ENCODE data around the gene USF2. TPM values are rescaled to one million over a fixed set of nuclear protein-coding genes. Genes with fewer than 3 reads are reported as not detected.

Gene USF2
- total RNA-seq, 2 donors from 2014 or later, result 86.5 to 108 TPM

DNA sequence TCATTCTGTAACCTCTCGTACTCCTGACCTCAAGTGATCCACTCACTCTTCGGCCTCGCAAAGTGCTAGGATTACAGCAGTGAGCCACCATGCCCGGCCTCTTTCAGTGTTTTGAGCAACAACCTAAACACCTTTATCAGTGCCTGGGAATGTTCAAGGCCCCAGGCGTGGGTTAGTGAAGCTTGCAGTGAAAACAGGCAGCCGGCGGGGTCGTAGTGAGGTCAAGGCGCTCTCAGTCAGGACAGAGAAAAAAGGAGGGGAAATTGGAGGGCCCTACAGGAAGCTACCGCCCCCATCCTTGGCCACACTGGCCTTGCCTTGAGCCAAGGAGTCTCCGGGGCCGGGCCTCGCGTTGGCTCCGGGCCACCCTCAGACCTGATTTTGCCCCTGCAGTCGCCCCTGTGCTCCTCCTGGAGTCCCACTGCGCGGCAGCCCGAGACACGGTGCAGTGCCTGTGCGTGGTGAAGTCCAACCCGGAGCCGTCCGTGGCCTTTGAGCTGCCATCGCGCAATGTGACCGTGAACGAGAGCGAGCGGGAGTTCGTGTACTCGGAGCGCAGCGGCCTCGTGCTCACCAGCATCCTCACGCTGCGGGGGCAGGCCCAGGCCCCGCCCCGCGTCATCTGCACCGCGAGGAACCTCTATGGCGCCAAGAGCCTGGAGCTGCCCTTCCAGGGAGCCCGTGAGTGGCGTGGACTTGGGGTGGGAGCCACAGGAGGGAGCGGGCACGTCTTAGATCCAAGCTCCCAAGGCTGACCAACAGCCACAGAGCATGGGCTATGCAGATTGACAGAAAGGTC is 40.9 kb downstream of the USF2 start:
- Histone ChIP-seq H3K4me1 (no peaks in the 10 kb centered on the region), H3K27me3 (no peaks in the 10 kb centered on the region), H3K4me3 (no peak overlapping the region), H3K36me3 (no peaks in the 10 kb centered on the region), H3K9ac (ENCODE audit: low read depth in 2 of 2, low read length in 2 of 2) (no peak overlapping the region), H3K27ac (no peak overlapping the region), H3K9me3 (no peaks in the 10 kb centered on the region)
- DNase-seq, result no peak
- intact Hi-C loops (cut with DNase I), result no loop called here
- TF ChIP-seq, protein P1, sequence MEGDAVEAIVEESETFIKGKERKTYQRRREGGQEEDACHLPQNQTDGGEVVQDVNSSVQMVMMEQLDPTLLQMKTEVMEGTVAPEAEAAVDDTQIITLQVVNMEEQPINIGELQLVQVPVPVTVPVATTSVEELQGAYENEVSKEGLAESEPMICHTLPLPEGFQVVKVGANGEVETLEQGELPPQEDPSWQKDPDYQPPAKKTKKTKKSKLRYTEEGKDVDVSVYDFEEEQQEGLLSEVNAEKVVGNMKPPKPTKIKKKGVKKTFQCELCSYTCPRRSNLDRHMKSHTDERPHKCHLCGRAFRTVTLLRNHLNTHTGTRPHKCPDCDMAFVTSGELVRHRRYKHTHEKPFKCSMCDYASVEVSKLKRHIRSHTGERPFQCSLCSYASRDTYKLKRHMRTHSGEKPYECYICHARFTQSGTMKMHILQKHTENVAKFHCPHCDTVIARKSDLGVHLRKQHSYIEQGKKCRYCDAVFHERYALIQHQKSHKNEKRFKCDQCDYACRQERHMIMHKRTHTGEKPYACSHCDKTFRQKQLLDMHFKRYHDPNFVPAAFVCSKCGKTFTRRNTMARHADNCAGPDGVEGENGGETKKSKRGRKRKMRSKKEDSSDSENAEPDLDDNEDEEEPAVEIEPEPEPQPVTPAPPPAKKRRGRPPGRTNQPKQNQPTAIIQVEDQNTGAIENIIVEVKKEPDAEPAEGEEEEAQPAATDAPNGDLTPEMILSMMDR (IDR thresholded peaks at IDR 0.05), result no peak

DNA sequence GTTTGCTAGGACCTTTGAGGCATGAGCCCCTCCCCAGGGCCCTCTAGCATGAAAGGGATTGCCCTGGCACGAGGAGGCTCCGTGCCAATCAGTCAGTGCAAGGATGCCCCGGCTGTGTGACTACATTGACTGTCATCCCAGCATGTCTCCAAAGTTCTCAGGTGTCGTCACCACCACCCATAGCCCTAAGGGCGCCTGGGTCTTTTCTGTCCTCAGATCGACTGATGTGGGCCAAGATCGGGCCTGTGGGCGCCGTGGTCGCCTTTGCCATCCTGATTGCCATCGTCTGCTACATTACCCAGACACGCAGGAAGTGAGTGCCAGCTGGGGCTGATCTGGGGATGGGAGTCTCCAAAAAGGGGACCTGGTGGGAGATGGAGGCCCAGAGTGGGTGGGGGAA is 41.6 kb downstream of the USF2 start:
- no peak for DNase-seq
- Histone ChIP-seq H3K27me3 (no peaks in the 10 kb centered on the region), H3K36me3 (no peaks in the 10 kb centered on the region), H3K9me3 (no peaks in the 10 kb centered on the region), H3K4me1 (no peaks in the 10 kb centered on the region), H3K4me3 (no peak overlapping the region), H3K9ac (ENCODE audit: low read depth in 2 of 2, low read length in 2 of 2) (no peak overlapping the region), H3K27ac (no peak overlapping the region)
- intact Hi-C loops (cut with DNase I), result no loop called here
- TF ChIP-seq, protein P1 (IDR thresholded peaks at IDR 0.05), result no peak

DNA sequence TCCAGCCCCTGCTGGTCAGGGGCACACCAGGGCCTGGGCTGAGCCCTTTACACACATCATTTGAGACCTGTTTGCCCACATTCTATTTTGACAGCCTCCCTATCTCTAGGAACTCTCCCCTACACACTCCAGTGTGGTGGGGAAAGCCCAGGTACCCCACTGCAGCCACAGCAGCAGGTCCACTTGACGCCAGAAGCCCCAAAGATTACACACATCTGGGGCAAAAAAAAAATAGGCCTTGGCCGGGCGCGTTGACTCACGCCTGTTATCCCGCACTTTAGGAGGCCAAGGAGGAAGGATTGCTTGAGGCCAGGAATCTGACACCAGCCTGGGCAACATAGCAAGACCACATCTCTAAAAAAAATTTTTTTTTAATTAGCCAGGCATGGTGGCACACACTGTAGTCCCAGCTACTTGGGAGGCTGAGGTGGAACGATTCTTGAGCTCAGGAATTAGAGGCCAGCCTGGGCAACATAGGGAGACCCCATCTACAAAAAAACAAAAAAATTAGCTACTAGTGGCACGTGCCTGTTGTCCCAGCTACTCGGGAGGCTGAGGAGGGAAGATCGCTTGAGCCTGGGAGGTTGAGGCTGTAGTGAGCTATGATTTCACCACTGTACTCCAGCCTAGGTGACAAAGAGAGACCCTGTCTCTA is 42.2 kb downstream of the USF2 start:
- no peak overlapping the region for H3K9ac ChIP-seq (ENCODE audit: low read depth in 2 of 2, low read length in 2 of 2)
- no peaks in the 10 kb centered on the region for H3K27me3 ChIP-seq
- no peaks in the 10 kb centered on the region for H3K36me3 ChIP-seq
- intact Hi-C loops (cut with DNase I), result no loop called here
- H3K4me3 ChIP-seq, result no peak overlapping the region
- H3K9me3 ChIP-seq, result no peaks in the 10 kb centered on the region
- DNase-seq, result no peak
- no peak overlapping the region for H3K27ac ChIP-seq
- TF ChIP-seq, protein P1 (IDR thresholded peaks at IDR 0.05), result no peak
- no peaks in the 10 kb centered on the region for H3K4me1 ChIP-seq

DNA sequence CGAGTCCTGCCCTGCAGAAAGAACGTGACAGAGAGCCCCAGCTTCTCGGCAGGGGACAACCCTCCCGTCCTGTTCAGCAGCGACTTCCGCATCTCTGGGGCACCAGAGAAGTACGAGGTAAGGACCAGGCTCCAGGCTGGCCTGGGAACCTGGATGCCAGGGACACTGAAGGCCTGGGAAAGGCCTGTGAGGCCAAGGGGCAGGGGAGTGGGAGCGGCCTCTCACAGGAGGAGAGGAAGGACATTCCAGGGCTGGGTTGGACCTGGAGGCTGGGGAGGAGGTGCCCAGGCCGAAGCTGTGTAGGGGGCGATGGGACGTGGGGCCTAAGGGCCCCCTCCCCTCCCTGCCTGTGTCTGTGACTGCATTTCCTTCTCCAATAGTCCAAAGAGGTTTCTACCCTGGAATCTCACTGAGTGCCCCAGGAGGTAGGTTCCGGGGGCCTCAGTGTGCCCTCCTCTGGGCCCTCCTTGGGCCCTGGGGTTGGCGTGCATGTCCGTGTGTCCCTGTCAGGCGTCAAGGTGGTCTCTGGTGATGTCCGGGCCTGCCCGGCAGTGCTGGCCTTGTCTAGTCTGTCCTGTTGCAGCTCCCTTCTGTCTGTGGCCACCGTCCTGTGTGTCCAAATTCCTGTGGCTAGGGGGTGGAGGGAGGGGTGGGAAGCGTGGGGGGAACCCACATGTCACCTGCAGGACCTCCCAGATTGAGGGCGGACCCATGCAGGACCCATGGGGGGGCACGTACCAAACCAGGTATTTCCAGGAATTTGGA is 43.3 kb downstream of the USF2 start:
- no peak for DNase-seq
- Histone ChIP-seq H3K9me3 (no peaks in the 10 kb centered on the region), H3K4me3 (no peak overlapping the region), H3K9ac (ENCODE audit: low read depth in 2 of 2, low read length in 2 of 2) (no peak overlapping the region), H3K36me3 (no peaks in the 10 kb centered on the region), H3K27ac (no peak overlapping the region), H3K27me3 (no peaks in the 10 kb centered on the region), H3K4me1 (no peaks in the 10 kb centered on the region)
- TF ChIP-seq, protein P1 (IDR thresholded peaks at IDR 0.05), result no peak
- intact Hi-C loops (cut with DNase I), result no loop called here

DNA sequence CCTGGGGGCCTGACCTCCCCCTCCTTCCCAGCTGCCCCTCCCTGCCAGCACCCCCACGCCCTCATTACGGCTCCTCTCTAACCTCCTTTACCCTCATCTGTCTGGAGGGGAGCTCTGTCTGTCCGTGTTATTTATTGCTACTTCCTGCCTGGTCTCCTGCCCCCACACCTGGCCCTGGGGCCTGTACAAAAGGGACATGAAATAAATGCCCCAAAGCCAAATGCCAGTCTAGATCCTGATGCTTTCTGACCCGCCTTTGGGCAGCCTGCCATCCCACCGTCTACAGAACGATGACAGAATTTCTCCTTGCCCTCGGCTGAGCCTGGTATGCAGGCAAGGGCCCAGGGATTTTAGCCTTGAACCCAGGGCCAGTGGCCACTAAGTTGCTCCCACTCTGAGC is 44.8 kb downstream of the USF2 start:
- Histone ChIP-seq H3K27me3 (no peaks in the 10 kb centered on the region), H3K4me1 (no peaks in the 10 kb centered on the region), H3K4me3 (no peak overlapping the region), H3K27ac (no peak overlapping the region), H3K9me3 (no peaks in the 10 kb centered on the region), H3K9ac (ENCODE audit: low read depth in 2 of 2, low read length in 2 of 2) (no peak overlapping the region), H3K36me3 (no peaks in the 10 kb centered on the region)
- DNase-seq, result no peak
- intact Hi-C loops (cut with DNase I), result no loop called here
- TF ChIP-seq, protein P1 (IDR thresholded peaks at IDR 0.05), result no peak

All from colonic mucosa (tissue), 4 donors.